Panc1 (cell line): ENCODE measurements around the gene ZNF48.

Experiments
- CTCF ChIP-seq: fragments of 450-650 bp; IDR thresholded peaks from 2 replicates; pipeline ENCODE4 v1.5.1; 2017; ENCODE audit warnings: mild to moderate bottlenecking
- POLR2AphosphoS5 ChIP-seq: IDR thresholded peaks from 2 replicates; pipeline ENCODE4 v1.6.1; 2012; ENCODE audit warnings: mild to moderate bottlenecking, low read depth, low read length, moderate library complexity
- SIN3A ChIP-seq: IDR thresholded peaks from 2 replicates; pipeline ENCODE4 v1.6.1; 2012; ENCODE audit warnings: low read depth, mild to moderate bottlenecking, low read length, moderate library complexity, borderline replicate concordance; ENCODE audit not compliant: insufficient read depth
- TF ChIP-seq, protein P1 (sequence below), 2 experiments: IDR thresholded peaks; 2 replicates each; pipeline ENCODE4 v1.6.1; 2011 to 2012; ENCODE audit warnings: low read depth in 2 of 2, control low read depth in 1 of 2, low read length in 1 of 2, mild to moderate bottlenecking in 1 of 2, moderate library complexity in 1 of 2; ENCODE audit not compliant: insufficient read depth in 1 of 2

GRCh38 chr16:30372038-30372712 is 23.0 kb upstream of the ZNF48 start:
- TF ChIP-seq CTCF, result no peak
- TF ChIP-seq POLR2AphosphoS5, result no peak
- TF ChIP-seq SIN3A, result no peak
- TF ChIP-seq, protein P1, sequence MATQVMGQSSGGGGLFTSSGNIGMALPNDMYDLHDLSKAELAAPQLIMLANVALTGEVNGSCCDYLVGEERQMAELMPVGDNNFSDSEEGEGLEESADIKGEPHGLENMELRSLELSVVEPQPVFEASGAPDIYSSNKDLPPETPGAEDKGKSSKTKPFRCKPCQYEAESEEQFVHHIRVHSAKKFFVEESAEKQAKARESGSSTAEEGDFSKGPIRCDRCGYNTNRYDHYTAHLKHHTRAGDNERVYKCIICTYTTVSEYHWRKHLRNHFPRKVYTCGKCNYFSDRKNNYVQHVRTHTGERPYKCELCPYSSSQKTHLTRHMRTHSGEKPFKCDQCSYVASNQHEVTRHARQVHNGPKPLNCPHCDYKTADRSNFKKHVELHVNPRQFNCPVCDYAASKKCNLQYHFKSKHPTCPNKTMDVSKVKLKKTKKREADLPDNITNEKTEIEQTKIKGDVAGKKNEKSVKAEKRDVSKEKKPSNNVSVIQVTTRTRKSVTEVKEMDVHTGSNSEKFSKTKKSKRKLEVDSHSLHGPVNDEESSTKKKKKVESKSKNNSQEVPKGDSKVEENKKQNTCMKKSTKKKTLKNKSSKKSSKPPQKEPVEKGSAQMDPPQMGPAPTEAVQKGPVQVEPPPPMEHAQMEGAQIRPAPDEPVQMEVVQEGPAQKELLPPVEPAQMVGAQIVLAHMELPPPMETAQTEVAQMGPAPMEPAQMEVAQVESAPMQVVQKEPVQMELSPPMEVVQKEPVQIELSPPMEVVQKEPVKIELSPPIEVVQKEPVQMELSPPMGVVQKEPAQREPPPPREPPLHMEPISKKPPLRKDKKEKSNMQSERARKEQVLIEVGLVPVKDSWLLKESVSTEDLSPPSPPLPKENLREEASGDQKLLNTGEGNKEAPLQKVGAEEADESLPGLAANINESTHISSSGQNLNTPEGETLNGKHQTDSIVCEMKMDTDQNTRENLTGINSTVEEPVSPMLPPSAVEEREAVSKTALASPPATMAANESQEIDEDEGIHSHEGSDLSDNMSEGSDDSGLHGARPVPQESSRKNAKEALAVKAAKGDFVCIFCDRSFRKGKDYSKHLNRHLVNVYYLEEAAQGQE (IDR thresholded peaks at IDR 0.05; ENCODE audit: insufficient read depth in 1 of 2, low read depth in 2 of 2, low read length in 1 of 2), result no peak
